C4-2B (cell line): ENCODE measurements around the gene CDY1.
"Not testable (repeated sequence)": the region's sequence is repeated elsewhere in the genome, so short reads cannot be mapped to it uniquely, and the experiment has no call there.

Experiments
- CTCF ChIP-seq: fragments of 450-650 bp; conservative IDR thresholded peaks from 2 replicates; pipeline ENCODE4 v1.5.1; 2017; ENCODE audit warnings: mild to moderate bottlenecking
- ZFX ChIP-seq: fragments of 450-650 bp; IDR thresholded peaks from 2 replicates; pipeline ENCODE4 v1.6.1; 2017

GRCh38 chrY:25639852-25640251, 17.9 kb downstream of the CDY1 start:
- TF ChIP-seq CTCF, ZFX: not testable (repeated sequence)
